Spinal cord (tissue), 10 donors: ENCODE data around the gene ADTRP. TPM values are rescaled to one million over a fixed set of nuclear protein-coding genes. Genes with fewer than 3 reads are reported as not detected.
"Not testable (repeated sequence)": the region's sequence is repeated elsewhere in the genome, so short reads cannot be mapped to it uniquely, and the experiment has no call there.

Experiments used
- DNase-seq, 6 donors: peaks; one replicate each; pipeline versions ENCODE4 v3.0.0 to v3.0.0-alpha.2; 2013 to 2015; ENCODE audit warnings: low spot score in 6 of 6, low read depth in 4 of 6
- H3K27ac ChIP-seq: one replicate; pipeline ENCODE4 v1.5.1; 2013; ENCODE audit warnings: low read depth, low read length, control low read depth
- H3K27me3 ChIP-seq: one replicate; pipeline ENCODE4 v1.6.1; 2013; ENCODE audit warnings: low read length; ENCODE audit not compliant: control insufficient read depth, insufficient read depth
- H3K36me3 ChIP-seq: one replicate; pipeline ENCODE4 v1.6.1; 2013; ENCODE audit warnings: low read length; ENCODE audit not compliant: control insufficient read depth, insufficient read depth
- H3K4me1 ChIP-seq: one replicate; pipeline ENCODE4 v1.6.1; 2013; ENCODE audit warnings: low read length; ENCODE audit not compliant: control insufficient read depth, insufficient read depth
- H3K4me3 ChIP-seq: one replicate; pipeline ENCODE4 v1.5.1; 2013; ENCODE audit warnings: low read depth, low read length, control low read depth
- H3K9me3 ChIP-seq: one replicate; pipeline ENCODE4 v1.6.1; 2013; ENCODE audit warnings: low read length; ENCODE audit not compliant: control insufficient read depth, insufficient read depth
- WGBS: methylation state at CpG from one replicate; pipeline ENCODE4 v1.1.5; 2013; ENCODE audit warnings: missing lambda C conversion rate; ENCODE audit not compliant: insufficient coverage; 5-methylcytosine and 5-hydroxymethylcytosine counted together
- polyA plus RNA-seq, 2 donors: library from polyadenylated mRNA; unstranded; fragments of 120-200 nt; gene quantifications; one replicate each; pipeline ENCODE4 v1.2.1, GENCODE V29; 2013; ENCODE audit not compliant: insufficient read length in 2 of 2
- total RNA-seq, 2 donors: library from RNA; depleted of rRNA in 1 of 2; stranded (reverse); fragments of 120-200 nt in 1 of 2; fragments of >200 nt in 1 of 2; gene quantifications; one replicate each; pipeline versions ENCODE4 v1.2.3 to v1.2.4, GENCODE V29; 2013 to 2014
- donor health status: healthy.

The ADTRP gene
- total and polyA plus RNA-seq, 4 donors, result 0.38 to 0.88 (median 0.63) TPM; not detected in 1

DNA sequence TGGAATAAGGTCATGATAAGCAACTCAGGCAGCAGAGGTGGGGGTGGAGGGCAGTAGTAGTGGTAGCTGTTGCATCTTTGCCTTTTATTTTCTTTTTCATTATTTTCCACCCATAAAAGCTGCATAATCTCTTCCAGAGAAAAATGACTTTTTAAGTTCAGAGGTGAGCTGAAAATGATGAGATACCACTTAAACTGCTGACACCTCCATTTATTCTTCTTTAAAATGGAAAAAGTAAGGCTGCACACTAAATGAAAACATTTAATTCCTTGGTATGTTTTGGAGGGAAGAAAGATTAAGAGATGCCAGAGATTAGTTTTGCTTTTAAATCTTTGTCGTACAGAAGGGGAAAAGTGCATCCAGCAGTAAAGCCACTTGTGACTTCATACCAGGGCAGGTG is 97.2 kb downstream of the ADTRP start:
- H3K27me3 ChIP-seq, result no peaks in the 10 kb centered on the region
- H3K4me1 ChIP-seq, result no peaks in the 10 kb centered on the region
- no peaks in the 10 kb centered on the region for H3K9me3 ChIP-seq
- WGBS, result no CpG with 5 or more reads among the region's 1 CpG
- H3K27ac ChIP-seq, result no peak overlapping the region
- no peak overlapping the region for H3K4me3 ChIP-seq
- H3K36me3 ChIP-seq, result no peaks in the 10 kb centered on the region
- no peak for DNase-seq

DNA sequence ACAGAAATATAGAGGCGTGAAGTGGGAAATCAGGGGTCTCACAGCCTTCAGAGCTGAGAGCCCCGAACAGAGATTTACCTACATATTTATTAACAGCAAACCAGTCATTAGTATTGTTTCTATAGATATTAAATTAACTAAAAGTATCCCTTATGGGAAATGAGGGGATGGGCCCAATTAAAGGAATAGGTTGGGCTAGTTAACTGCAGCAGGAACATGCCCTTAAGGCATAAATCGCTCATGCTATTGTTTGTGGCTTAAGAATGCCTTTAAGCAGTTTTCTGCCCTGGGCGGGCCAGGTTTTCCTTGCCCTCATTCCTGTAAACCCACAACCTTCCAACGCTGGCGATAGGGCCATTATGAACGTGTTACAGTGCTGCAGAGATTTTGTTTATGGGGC is 98.1 kb downstream of the ADTRP start:
- WGBS, result no CpG with 5 or more reads among the region's 7 CpGs
- H3K9me3 ChIP-seq, H3K27ac ChIP-seq, H3K36me3 ChIP-seq, H3K4me3 ChIP-seq, H3K27me3 ChIP-seq, H3K4me1 ChIP-seq, DNase-seq: not testable (repeated sequence)

- H3K27me3 ChIP-seq, result no peaks in the 10 kb centered on the region
- H3K4me3 ChIP-seq, result no peak overlapping the region
- WGBS, result no CpG with 5 or more reads among the region's 2 CpGs
- H3K9me3 ChIP-seq, result no peaks in the 10 kb centered on the region
- H3K27ac ChIP-seq, result no peak overlapping the region
- no peak for DNase-seq
- H3K4me1 ChIP-seq, result no peaks in the 10 kb centered on the region
- H3K36me3 ChIP-seq, result no peaks in the 10 kb centered on the region
Measured at GRCh38 chr6:11679099-11679498, 99.5 kb downstream of the ADTRP start.

GRCh38 chr6:11675601-11676000 is 103.0 kb downstream of the ADTRP start:
- H3K27me3 ChIP-seq, result no peaks in the 10 kb centered on the region
- no peak overlapping the region for H3K4me3 ChIP-seq
- no peak overlapping the region for H3K27ac ChIP-seq
- no peaks in the 10 kb centered on the region for H3K36me3 ChIP-seq
- DNase-seq, result no peak
- WGBS, result 100% methylated on average over 1 of the region's 2 CpGs
- no peaks in the 10 kb centered on the region for H3K9me3 ChIP-seq
- H3K4me1 ChIP-seq, result no peaks in the 10 kb centered on the region

- DNase-seq, result no peak
- Histone ChIP-seq H3K27ac (no peak overlapping the region), H3K27me3 (no peaks in the 10 kb centered on the region), H3K4me3 (no peak overlapping the region), H3K36me3 (no peaks in the 10 kb centered on the region), H3K4me1 (no peaks in the 10 kb centered on the region), H3K9me3 (no peaks in the 10 kb centered on the region)
- WGBS, result 83% methylated on average over 1 of the region's 5 CpGs
Measured at GRCh38 chr6:11672669-11673068, 105.9 kb downstream of the ADTRP start.

- no peak overlapping the region for H3K4me3 ChIP-seq
- no peaks in the 10 kb centered on the region for H3K27me3 ChIP-seq
- H3K36me3 ChIP-seq, result no peaks in the 10 kb centered on the region
- DNase-seq, result no peak
- H3K9me3 ChIP-seq, result no peaks in the 10 kb centered on the region
- H3K27ac ChIP-seq, result no peak overlapping the region
- H3K4me1 ChIP-seq, result no peaks in the 10 kb centered on the region
Measured at GRCh38 chr6:11672256-11672655, 106.3 kb downstream of the ADTRP start.

- WGBS, result 100% methylated on average over 1 of the region's 4 CpGs
- Histone ChIP-seq H3K4me3 (no peak overlapping the region), H3K27ac (no peak overlapping the region), H3K4me1 (no peaks in the 10 kb centered on the region), H3K9me3 (no peaks in the 10 kb centered on the region), H3K36me3 (no peaks in the 10 kb centered on the region), H3K27me3 (no peaks in the 10 kb centered on the region)
- no peak for DNase-seq
Measured at GRCh38 chr6:11669696-11670095, 108.9 kb downstream of the ADTRP start.

DNA sequence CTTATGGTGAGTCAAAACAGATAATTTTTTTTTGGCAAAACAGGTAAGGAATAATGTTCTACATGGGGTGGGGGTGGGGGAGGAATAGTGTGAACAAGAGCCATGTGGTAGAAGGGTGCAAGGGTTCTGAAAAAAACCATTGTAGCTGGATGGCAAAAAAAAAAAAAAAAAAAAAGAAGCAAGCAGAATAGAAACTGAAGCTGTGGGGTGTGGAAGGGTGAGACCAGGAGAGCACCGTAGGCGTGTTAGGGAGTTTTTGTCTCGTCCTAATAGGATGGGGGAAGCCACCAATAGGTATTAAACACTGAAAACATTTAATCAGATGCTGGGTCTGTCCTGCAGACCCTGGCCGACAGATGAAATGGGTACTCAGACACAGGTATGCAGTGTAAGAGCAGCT is 110.1 kb downstream of the ADTRP start:
- Histone ChIP-seq H3K4me3 (no peak overlapping the region), H3K36me3 (no peaks in the 10 kb centered on the region), H3K27ac (no peak overlapping the region), H3K9me3 (no peaks in the 10 kb centered on the region), H3K27me3 (no peaks in the 10 kb centered on the region), H3K4me1 (no peaks in the 10 kb centered on the region)
- no peak for DNase-seq
- 100% methylated on average over 1 of the region's 4 CpGs for WGBS

DNA sequence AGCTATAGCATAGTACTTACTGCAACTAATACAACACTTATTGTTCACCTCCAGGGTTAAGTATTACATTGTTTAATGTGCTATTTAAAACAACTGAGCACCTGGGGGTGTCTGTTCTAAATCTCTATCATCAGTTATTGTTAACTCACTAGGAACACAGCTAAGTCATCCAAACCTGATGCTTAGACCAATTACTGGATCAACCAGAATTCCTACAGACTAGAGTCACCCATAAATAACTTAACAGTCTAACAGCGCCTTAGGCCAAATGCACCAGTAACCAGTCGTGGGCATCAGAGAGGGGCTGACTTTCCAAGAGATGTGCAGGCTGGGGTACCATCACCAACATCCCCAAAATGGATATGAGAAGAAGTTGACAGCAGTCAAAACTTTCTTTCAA is 110.7 kb downstream of the ADTRP start:
- no peak for DNase-seq
- H3K27me3 ChIP-seq, result no peaks in the 10 kb centered on the region
- no peaks in the 10 kb centered on the region for H3K36me3 ChIP-seq
- WGBS, result no CpG with 5 or more reads among the region's 2 CpGs
- H3K9me3 ChIP-seq, result peaks cover 4% of the 10 kb centered on the region
- no peak overlapping the region for H3K4me3 ChIP-seq
- H3K27ac ChIP-seq, result no peak overlapping the region
- no peaks in the 10 kb centered on the region for H3K4me1 ChIP-seq

DNA sequence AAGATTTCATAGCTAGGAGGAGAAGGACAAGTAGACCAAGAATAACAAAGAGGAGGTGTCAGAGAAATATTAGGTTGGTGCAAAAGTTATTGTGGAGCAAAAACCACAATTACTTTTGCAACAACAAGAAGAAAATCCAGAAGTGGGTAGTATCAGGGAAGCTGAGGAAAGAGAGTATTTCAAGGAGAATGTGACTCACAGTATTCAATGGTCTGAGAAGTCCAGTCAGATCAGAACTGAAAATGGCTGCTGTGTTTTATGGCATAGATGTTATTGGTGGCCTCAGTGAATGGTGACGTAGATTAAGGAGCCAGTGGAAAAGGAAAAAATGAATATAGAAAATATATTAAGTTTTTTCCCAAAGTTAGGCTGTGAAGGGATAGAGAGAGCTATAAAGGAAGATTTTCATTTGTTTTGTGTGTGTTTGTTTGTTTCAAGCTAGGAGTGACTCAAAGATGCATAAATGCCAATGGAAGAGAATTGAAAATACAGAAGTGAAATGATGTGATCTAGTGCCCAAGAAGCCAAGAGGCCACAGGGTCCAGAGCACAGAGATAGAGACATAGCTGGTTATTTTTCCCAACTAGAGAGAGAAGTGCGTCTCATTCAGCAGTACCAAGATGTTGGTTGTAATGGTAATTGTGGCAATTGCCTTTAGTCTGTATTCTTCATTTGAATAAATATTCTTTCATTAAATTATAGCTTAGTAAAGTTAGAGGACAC is 112.8 kb downstream of the ADTRP start:
- Histone ChIP-seq H3K9me3 (peaks cover 4% of the 10 kb centered on the region), H3K4me1 (no peaks in the 10 kb centered on the region), H3K27ac (no peak overlapping the region), H3K36me3 (no peaks in the 10 kb centered on the region), H3K27me3 (no peaks in the 10 kb centered on the region), H3K4me3 (no peak overlapping the region)
- DNase-seq, result no peak
- WGBS, result 100% methylated on average over 1 of the region's 2 CpGs
